Measurements from ENCODE around the gene VPS26B.

Gene VPS26B

GRCh38 chr11:134271978-134272377, 47.5 kb downstream of the VPS26B start:
- Histone ChIP-seq H4K8ac (ENCODE audit: low read length) (no peak overlapping the region), H3K14ac (ENCODE audit: low read length in 2 of 2) (no peak overlapping the region), H3K4me1 (ENCODE audit: control insufficient read depth, insufficient read depth, low read depth, low read length) (peaks cover 15% of the 10 kb centered on the region), H2AFZ (ENCODE audit: low read depth, low read length) (no peak overlapping the region), H2AK5ac (ENCODE audit: low read length, severe bottlenecking) (no peak overlapping the region), H3K9me3 (ENCODE audit: control insufficient read depth, low read length) (no peaks in the 10 kb centered on the region), H3K23ac (ENCODE audit: low read length in 2 of 2) (no peak overlapping the region), H3K18ac (ENCODE audit: low read depth in 1 of 2, low read length in 2 of 2) (no peak overlapping the region), H3K9ac (ENCODE audit: low read length) (no peak overlapping the region), H2BK5ac (ENCODE audit: low read depth, low read length, poor library complexity, severe bottlenecking) (no peak overlapping the region), H2BK12ac (ENCODE audit: low read length in 2 of 2) (no peak overlapping the region), H3K4me3 (ENCODE audit: insufficient read depth in 1 of 2, low read depth in 1 of 2, low read length in 2 of 2) (no peak overlapping the region), H3K4ac (ENCODE audit: low read depth in 1 of 2, low read length in 2 of 2) (no peak overlapping the region), H3K79me1 (replicated peaks; ENCODE audit: low read length, poor library complexity, severe bottlenecking) (no peaks in the 10 kb centered on the region), H3K27me3 (ENCODE audit: control insufficient read depth in 1 of 2, insufficient read depth in 1 of 2, low read length in 2 of 2) (peaks cover 61 to 70% of the 10 kb centered on the region in 2 experiments), H4K91ac (ENCODE audit: low read length) (no peak overlapping the region), H3K4me2 (ENCODE audit: low read length, poor library complexity, severe bottlenecking) (no peak overlapping the region), H2BK15ac (ENCODE audit: low read depth, poor library complexity, severe bottlenecking) (no peak overlapping the region), H3K27ac (ENCODE audit: low read length, poor library complexity, severe bottlenecking) (no peak overlapping the region), H2BK120ac (ENCODE audit: low read depth, low read length) (no peak overlapping the region), H3K36me3 (ENCODE audit: control insufficient read depth in 1 of 2, insufficient read depth in 2 of 2, low read depth in 1 of 2, low read length in 2 of 2) (no peaks in the 10 kb centered on the region)
- WGBS: 88% methylated on average over 1 of the region's 4 CpGs
- DNase-seq: no peak

- no peak overlapping the region for H3K9ac ChIP-seq (ENCODE audit: low read length)
- no peak overlapping the region for H3K14ac ChIP-seq (ENCODE audit: low read length in 2 of 2)
- H3K9me3 ChIP-seq (ENCODE audit: control insufficient read depth, low read length): no peaks in the 10 kb centered on the region
- no peak overlapping the region for H2AFZ ChIP-seq (ENCODE audit: low read depth, low read length)
- no peak overlapping the region for H3K4me3 ChIP-seq (ENCODE audit: insufficient read depth in 1 of 2, low read depth in 1 of 2, low read length in 2 of 2)
- H2AK5ac ChIP-seq (ENCODE audit: low read length, severe bottlenecking): no peak overlapping the region
- peaks cover 17% of the 10 kb centered on the region for H3K4me1 ChIP-seq (ENCODE audit: control insufficient read depth, insufficient read depth, low read depth, low read length)
- no peak overlapping the region for H2BK15ac ChIP-seq (ENCODE audit: low read depth, poor library complexity, severe bottlenecking)
- no peaks in the 10 kb centered on the region for H3K79me1 ChIP-seq (replicated peaks; ENCODE audit: low read length, poor library complexity, severe bottlenecking)
- H2BK5ac ChIP-seq (ENCODE audit: low read depth, low read length, poor library complexity, severe bottlenecking): no peak overlapping the region
- no peak overlapping the region for H4K91ac ChIP-seq (ENCODE audit: low read length)
- H3K27me3 ChIP-seq (ENCODE audit: control insufficient read depth in 1 of 2, insufficient read depth in 1 of 2, low read length in 2 of 2): peaks cover 68 to 77% of the 10 kb centered on the region in 2 experiments
- H2BK12ac ChIP-seq (ENCODE audit: low read length in 2 of 2): no peak overlapping the region
- H4K8ac ChIP-seq (ENCODE audit: low read length): no peak overlapping the region
- H3K4ac ChIP-seq (ENCODE audit: low read depth in 1 of 2, low read length in 2 of 2): no peak overlapping the region
- no peak overlapping the region for H3K23ac ChIP-seq (ENCODE audit: low read length in 2 of 2)
- H2BK120ac ChIP-seq (ENCODE audit: low read depth, low read length): no peak overlapping the region
- no peak overlapping the region for H3K27ac ChIP-seq (ENCODE audit: low read length, poor library complexity, severe bottlenecking)
- peak; percentile 73 for DNase-seq
- 35% methylated on average over 16 of the region's 18 CpGs for WGBS
- H3K36me3 ChIP-seq (ENCODE audit: control insufficient read depth in 1 of 2, insufficient read depth in 2 of 2, low read depth in 1 of 2, low read length in 2 of 2): no peaks in the 10 kb centered on the region
- H3K4me2 ChIP-seq (ENCODE audit: low read length, poor library complexity, severe bottlenecking): no peak overlapping the region
- no peak overlapping the region for H3K18ac ChIP-seq (ENCODE audit: low read depth in 1 of 2, low read length in 2 of 2)
These were observed 48.2 kb downstream of the VPS26B start for GRCh38 chr11:134272381-134273316.

DNA sequence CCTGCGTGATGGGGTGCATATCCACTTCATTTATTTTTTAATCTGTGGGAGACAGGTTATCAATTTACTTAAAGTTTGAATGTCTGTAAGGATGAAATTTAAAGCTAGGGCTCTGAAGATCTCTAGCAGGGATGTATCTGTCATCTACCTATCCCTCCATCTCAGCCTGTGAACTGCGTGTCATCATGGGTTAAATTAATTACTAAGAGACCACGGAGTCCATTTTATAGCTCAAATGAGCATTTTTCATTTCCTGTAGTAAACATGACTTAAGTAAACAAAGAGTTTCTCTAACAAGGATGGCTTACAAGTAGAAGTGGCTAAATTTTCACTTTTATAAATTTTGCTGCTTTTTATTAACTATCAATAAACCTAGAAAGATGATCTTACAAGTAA, 48.8 kb downstream of the VPS26B start:
- no peak overlapping the region for H3K4me2 ChIP-seq (ENCODE audit: low read length, poor library complexity, severe bottlenecking)
- H2BK120ac ChIP-seq (ENCODE audit: low read depth, low read length): no peak overlapping the region
- H3K27ac ChIP-seq (ENCODE audit: low read length, poor library complexity, severe bottlenecking): no peak overlapping the region
- H2AK5ac ChIP-seq (ENCODE audit: low read length, severe bottlenecking): no peak overlapping the region
- H2BK5ac ChIP-seq (ENCODE audit: low read depth, low read length, poor library complexity, severe bottlenecking): no peak overlapping the region
- DNase-seq: no peak
- H2BK12ac ChIP-seq (ENCODE audit: low read length in 2 of 2): no peak overlapping the region
- H2BK15ac ChIP-seq (ENCODE audit: low read depth, poor library complexity, severe bottlenecking): no peak overlapping the region
- no peaks in the 10 kb centered on the region for H3K79me1 ChIP-seq (replicated peaks; ENCODE audit: low read length, poor library complexity, severe bottlenecking)
- no CpG with 5 or more reads among the region's 3 CpGs for whole genome bisulfite sequencing
- no peak overlapping the region for H3K9ac ChIP-seq (ENCODE audit: low read length)
- no peaks in the 10 kb centered on the region for H3K9me3 ChIP-seq (ENCODE audit: control insufficient read depth, low read length)
- H3K36me3 ChIP-seq (ENCODE audit: control insufficient read depth in 1 of 2, insufficient read depth in 2 of 2, low read depth in 1 of 2, low read length in 2 of 2): no peaks in the 10 kb centered on the region
- no peak overlapping the region for H4K8ac ChIP-seq (ENCODE audit: low read length)
- H3K4me1 ChIP-seq (ENCODE audit: control insufficient read depth, insufficient read depth, low read depth, low read length): peaks cover 17% of the 10 kb centered on the region
- no peak overlapping the region for H3K18ac ChIP-seq (ENCODE audit: low read depth in 1 of 2, low read length in 2 of 2)
- H3K4me3 ChIP-seq (ENCODE audit: insufficient read depth in 1 of 2, low read depth in 1 of 2, low read length in 2 of 2): no peak overlapping the region
- no peak overlapping the region for H2AFZ ChIP-seq (ENCODE audit: low read depth, low read length)
- no peak overlapping the region for H3K4ac ChIP-seq (ENCODE audit: low read depth in 1 of 2, low read length in 2 of 2)
- H4K91ac ChIP-seq (ENCODE audit: low read length): no peak overlapping the region
- H3K14ac ChIP-seq (ENCODE audit: low read length in 2 of 2): no peak overlapping the region
- no peak overlapping the region for H3K23ac ChIP-seq (ENCODE audit: low read length in 2 of 2)
- peaks cover 75 to 84% of the 10 kb centered on the region in 2 experiments for H3K27me3 ChIP-seq (ENCODE audit: control insufficient read depth in 1 of 2, insufficient read depth in 1 of 2, low read length in 2 of 2)

DNA sequence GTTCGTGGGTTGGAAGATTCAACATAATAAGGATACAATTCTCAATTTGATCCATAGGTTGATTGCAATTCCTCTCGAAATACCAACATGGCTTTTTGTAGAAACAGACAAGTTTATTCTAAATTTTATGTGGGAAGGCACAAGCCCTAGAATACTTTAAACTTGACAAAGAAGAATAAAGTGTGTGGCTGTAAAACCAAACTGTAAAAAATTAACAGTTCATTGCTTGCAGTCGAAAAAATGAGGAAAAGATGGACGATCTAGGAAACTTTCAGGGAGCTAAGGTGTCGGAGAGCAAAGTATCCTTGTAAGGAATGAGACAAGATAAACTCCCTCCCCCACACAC, 50.7 kb downstream of the VPS26B start:
- no peak overlapping the region for H2AK5ac ChIP-seq (ENCODE audit: low read length, severe bottlenecking)
- no peaks in the 10 kb centered on the region for H3K9me3 ChIP-seq (ENCODE audit: control insufficient read depth, low read length)
- no peak overlapping the region for H4K91ac ChIP-seq (ENCODE audit: low read length)
- no peak overlapping the region for H2BK15ac ChIP-seq (ENCODE audit: low read depth, poor library complexity, severe bottlenecking)
- H3K79me1 ChIP-seq (replicated peaks; ENCODE audit: low read length, poor library complexity, severe bottlenecking): no peaks in the 10 kb centered on the region
- H3K18ac ChIP-seq (ENCODE audit: low read depth in 1 of 2, low read length in 2 of 2): no peak overlapping the region
- no peak overlapping the region for H3K4me2 ChIP-seq (ENCODE audit: low read length, poor library complexity, severe bottlenecking)
- no peaks in the 10 kb centered on the region for H3K36me3 ChIP-seq (ENCODE audit: control insufficient read depth in 1 of 2, insufficient read depth in 2 of 2, low read depth in 1 of 2, low read length in 2 of 2)
- no peak overlapping the region for H2BK5ac ChIP-seq (ENCODE audit: low read depth, low read length, poor library complexity, severe bottlenecking)
- peaks cover 17% of the 10 kb centered on the region for H3K4me1 ChIP-seq (ENCODE audit: control insufficient read depth, insufficient read depth, low read depth, low read length)
- peaks cover 73 to 88% of the 10 kb centered on the region in 2 experiments for H3K27me3 ChIP-seq (ENCODE audit: control insufficient read depth in 1 of 2, insufficient read depth in 1 of 2, low read length in 2 of 2)
- no peak overlapping the region for H3K14ac ChIP-seq (ENCODE audit: low read length in 2 of 2)
- no peak overlapping the region for H3K4me3 ChIP-seq (ENCODE audit: insufficient read depth in 1 of 2, low read depth in 1 of 2, low read length in 2 of 2)
- no peak overlapping the region for H3K9ac ChIP-seq (ENCODE audit: low read length)
- no peak overlapping the region for H3K27ac ChIP-seq (ENCODE audit: low read length, poor library complexity, severe bottlenecking)
- no peak overlapping the region for H4K8ac ChIP-seq (ENCODE audit: low read length)
- no CpG with 5 or more reads among the region's 5 CpGs for WGBS
- no peak overlapping the region for H2BK12ac ChIP-seq (ENCODE audit: low read length in 2 of 2)
- no peak overlapping the region for H3K4ac ChIP-seq (ENCODE audit: low read depth in 1 of 2, low read length in 2 of 2)
- H3K23ac ChIP-seq (ENCODE audit: low read length in 2 of 2): no peak overlapping the region
- DNase-seq: no peak
- no peak overlapping the region for H2BK120ac ChIP-seq (ENCODE audit: low read depth, low read length)
- no peak overlapping the region for H2AFZ ChIP-seq (ENCODE audit: low read depth, low read length)
